CD4-positive, alpha-beta T cell treated with Interleukin-12 subunit alpha and Interleukin-12 subunit beta, for 1 hour (primary cell): ENCODE data around the gene SLC27A5.
"Not testable (repeated sequence)": the region's sequence is repeated elsewhere in the genome, so short reads cannot be mapped to it uniquely, and the experiment has no call there.

Source experiments
- DNase-seq: peaks from one replicate; pipeline ENCODE4 v3.0.0-alpha.2; 2020

SLC27A5 gene

DNA sequence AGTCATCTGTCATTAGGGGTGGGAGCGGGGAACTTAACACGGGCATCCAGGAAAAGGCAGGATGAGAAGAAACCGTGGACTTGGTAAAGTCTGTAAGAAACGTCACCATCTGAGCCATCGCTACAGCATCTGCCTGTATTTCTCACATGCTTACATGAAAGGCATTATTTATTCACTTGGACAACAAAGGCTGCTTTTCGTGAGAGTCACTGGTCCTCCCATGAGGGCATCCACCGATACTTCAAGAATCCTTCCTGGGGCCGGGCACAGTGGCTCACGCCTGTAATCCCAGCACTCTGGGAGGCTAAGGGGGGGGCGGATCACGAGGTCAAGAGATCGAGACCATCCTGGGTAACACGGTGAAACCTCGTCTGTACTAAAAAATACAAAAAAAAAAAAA lies 19.5 kb downstream of the SLC27A5 start:
- DNase-seq, result no peak

- DNase-seq, result no peak
Measured at GRCh38 chr19:58491393-58491792, 20.4 kb downstream of the SLC27A5 start.

DNA sequence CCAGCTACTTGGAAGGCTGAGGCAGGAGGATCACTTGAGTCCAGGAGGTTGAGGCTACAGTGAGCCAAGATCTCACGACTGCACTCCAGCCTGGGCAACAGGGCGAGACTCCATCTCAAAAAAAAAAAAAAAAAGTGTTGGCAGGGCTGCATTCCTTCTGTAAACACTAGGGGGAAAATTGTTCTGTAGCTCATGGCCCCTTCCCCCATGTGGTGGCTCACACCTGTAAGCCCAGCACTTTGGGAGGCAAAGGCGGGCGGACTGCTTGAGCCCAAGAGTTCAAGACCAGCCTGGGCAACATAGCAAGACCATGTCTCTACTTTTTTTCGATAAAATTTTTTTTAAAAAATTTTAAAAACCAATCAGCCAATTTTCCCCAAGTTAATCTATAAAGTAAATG lies 27.4 kb downstream of the SLC27A5 start:
- DNase-seq, result not testable (repeated sequence)

- no peak for DNase-seq
Measured at GRCh38 chr19:58483776-58484175, 28.0 kb downstream of the SLC27A5 start.

DNA sequence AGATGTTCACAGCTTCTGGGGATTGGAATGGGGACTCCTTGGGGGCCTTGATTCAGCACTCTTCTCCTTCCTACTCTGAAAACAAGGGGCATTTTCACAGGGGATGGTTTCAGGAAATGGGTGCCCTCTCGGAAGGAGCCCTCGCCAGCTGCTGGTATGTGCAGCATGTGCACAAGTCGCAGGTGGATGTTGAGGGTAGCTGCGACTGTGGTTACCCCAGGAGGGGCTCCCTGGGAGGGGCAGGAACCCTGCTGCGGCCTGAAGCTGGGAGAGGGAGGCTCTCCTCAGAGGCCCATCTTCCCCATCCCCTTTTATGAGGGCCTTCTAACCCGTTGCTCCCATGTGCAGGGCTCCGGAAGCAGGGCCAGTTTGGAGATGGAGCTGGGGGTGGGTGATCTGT lies 29.4 kb downstream of the SLC27A5 start:
- DNase-seq, result no peak

DNA sequence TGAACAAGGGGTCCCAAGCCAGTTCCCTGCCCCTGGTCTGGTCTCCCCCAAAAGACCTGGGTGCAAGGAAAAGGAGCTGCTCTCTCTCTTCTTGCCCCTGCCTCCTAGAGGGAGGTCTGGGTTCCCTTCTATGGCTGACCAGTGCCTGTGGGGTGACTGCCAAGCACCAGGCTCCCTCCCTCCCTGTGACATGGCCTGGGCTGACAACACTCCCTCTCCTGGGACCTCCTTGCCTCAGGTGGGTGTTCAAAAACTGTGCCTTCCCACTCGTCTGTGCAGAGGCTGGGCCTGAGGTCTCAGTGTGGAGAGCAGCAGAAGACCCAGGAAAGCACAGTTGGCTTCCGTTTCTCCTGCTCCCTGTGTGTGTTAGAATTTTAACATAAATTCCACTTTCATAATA lies 31.0 kb downstream of the SLC27A5 start:
- no peak for DNase-seq

DNA sequence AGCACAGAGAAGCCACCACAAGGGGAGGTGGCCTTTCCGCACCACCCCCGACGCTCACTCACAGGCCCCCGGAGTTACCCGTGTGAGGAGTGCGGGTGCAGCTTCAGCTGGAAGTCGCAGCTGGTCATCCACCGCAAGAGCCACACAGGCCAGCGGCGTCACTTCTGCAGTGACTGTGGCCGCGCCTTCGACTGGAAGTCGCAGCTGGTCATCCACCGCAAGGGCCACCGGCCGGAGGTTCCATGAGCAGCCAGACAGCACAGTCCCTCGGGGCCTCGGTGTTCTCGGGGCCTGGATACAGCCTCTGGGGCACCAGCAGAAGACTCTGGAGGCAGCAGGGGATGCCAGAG lies 31.3 kb downstream of the SLC27A5 start:
- no peak for DNase-seq

DNA sequence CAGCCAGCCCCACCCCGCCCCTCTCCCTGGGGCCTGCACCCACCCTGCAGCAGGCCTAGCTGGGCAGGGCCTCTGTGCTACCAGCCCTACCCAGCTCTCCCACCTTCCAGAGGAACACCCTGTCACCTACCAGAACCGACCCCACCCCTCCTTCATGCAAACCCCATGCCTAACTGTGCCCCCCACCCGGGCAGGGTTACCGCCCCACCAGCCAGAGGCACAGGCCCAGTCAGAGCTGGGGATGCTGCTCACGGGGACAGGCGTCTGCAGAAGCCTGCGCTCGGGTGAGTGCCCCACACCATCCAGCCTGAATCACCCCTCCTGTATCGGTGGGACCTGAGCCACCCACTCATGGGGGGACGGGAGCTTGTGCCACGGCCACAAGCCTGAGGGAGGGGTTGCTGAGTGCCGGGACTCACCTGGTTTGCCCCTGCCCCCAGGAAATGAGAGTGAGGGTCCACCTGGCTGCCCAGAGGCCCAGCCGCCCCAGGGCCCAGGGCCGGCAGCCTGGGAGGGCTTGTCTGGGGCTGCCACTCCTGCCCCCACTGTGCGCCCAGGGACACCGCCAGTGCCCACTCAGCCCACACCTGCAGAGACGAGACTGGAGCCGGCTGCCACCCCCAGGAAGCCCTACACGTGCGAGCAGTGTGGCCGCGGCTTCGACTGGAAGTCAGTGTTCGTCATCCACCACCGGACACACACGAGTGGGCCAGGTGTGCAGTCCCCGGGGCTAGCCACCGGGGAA lies 31.9 kb downstream of the SLC27A5 start:
- no peak for DNase-seq

- no peak for DNase-seq
Measured at GRCh38 chr19:58479303-58479702, 32.5 kb downstream of the SLC27A5 start.

DNA sequence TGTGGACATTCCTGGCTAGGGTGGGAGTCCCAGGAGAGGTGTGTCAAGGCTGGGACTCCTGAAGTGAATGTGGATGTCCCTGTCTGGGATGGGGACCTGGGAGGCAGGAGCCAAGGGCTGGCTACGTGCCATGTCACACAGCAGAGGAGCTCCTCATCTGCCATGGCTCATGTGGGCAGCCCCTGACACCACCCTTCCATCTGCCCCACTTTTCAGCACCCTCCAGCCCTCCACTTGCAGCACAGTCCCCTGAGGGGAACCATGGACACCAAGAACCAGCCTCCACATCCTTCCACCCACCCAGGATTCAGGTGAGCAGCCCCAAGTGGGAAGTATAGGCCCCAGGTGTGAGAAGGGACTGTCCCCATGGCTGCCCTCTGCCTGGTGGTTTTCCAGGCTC lies 33.9 kb downstream of the SLC27A5 start:
- no peak for DNase-seq

DNA sequence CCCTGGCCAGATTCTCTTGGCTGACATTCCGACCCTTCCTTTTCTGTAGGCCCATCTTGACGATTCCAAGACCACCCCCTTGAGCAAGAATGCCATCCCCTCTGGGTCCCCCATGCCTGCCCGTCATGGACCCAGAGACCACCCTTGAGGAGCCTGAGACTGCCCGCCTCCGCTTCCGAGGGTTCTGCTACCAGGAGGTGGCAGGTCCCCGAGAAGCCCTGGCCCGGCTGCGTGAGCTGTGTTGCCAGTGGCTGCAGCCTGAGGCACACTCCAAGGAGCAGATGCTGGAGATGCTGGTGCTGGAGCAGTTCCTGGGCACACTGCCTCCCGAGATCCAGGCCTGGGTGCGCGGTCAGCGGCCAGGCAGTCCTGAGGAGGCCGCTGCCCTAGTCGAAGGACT lies 34.7 kb downstream of the SLC27A5 start:
- no peak for DNase-seq

- no peak for DNase-seq
Measured at GRCh38 chr19:58476498-58477015, 35.2 kb downstream of the SLC27A5 start.

- peak; percentile 96 for DNase-seq
Measured at GRCh38 chr19:58475714-58476497, 35.9 kb downstream of the SLC27A5 start, which contains the start of gene ZNF446. TSS of gene ZNF446 (plus strand) at chr19:58476352. CDS start at chr19:58477219, 867 bp downstream.

- DNase-seq, result no peak
Measured at GRCh38 chr19:58474997-58475713, 36.6 kb downstream of the SLC27A5 start.

DNA sequence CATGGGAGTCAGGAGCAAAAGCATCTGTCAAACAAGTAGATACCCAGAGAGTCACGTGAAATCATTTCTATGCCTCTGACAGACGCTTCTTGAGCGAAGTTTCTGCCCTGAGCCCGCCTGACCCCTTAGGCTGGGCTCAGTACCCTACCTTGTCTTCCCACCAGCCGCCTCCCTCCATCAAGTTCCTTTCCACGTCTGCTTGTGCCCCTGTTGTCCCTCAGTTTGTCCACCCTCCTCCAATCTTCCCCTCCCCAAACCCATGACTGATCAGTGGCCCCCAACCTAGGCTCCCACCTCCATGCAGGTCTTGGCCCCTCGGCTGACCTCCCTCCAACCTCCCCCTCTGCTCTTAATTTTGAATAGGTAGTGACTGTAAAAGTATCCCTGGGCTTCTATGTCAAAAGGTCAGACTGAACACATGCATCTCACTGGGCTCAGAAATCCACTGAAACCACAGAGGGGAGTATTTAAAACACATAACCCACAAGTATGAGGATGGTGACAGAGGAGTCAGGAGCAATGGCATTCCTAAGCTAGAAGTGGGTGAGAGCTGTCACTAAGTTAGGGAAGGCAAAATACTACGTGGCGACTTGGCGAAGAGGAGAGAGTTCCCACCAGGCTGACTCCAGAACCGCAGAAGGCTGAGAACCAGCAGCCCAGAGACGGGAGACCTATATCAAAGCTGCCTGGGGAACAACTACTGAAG lies 37.3 kb downstream of the SLC27A5 start:
- no peak for DNase-seq

DNA sequence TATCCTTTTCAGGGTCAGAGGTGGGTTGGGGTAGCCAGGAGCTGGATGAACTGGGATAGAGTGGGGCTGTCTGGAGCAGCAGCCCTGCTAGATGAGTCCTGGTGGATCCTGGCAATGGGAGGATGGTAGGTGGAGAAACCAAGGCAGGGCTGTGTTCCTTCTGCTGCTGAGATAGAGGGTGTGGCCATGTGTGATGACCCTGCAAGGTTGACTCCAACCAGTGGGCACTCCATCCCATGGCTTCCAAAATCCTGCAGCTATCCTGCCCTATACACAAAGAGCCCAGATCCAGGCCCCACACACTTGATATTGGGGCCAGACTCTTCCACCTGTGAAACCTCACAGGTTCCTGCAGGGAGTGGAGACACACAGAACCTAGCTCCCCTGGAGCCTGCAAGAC lies 38.0 kb downstream of the SLC27A5 start:
- DNase-seq, result no peak

DNA sequence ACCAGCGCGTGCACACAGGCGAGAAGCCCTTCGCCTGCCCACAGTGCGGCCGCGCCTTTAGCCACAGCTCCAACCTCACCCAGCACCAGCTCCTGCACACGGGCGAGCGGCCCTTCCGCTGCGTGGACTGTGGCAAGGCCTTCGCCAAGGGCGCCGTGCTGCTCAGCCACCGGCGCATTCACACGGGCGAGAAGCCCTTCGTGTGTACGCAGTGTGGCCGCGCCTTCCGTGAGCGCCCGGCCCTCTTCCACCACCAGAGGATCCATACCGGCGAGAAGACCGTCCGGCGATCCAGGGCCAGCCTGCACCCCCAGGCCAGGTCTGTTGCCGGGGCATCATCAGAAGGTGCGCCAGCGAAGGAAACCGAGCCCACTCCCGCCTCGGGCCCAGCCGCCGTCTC lies 40.1 kb downstream of the SLC27A5 start:
- no peak for DNase-seq

- DNase-seq, result not testable (repeated sequence)
Measured at GRCh38 chr19:58470837-58471543, 40.8 kb downstream of the SLC27A5 start.

DNA sequence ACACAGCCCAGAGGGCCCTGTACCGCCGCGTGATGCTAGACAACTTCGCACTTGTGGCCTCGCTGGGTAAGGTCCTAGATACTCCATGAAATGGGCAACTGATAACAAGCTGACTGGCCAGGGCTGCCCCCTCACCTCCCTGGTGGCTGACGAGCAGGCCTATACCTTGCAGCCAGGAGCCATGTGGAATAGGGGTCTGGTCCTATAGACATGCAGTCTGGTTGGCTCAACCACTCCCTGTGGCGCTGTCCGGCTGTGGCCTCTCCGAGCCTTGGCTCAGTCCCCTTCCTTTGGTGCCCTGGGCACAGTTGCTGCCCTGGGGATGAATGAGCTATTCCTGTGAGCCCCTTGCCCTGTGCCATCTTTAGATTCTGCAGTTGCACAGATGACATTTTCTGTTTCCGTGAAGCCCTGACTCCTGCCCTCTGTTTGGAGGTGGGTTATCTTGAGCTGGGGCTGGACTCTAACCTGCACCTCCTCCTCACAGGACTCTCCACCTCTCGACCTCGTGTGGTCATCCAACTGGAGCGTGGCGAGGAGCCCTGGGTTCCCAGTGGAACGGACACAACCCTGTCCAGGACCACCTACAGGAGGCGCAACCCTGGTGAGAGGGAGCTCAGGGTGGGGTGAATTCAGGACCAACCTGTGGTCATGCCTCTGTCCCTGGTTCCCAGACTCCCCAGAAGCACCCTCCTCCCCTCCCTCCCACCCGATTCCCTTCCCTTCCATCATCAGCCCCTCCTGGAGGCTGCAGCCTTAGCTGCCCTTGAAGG lies 42.4 kb downstream of the SLC27A5 start:
- DNase-seq, result no peak

GRCh38 chr19:58468216-58468839 lies 43.5 kb downstream of the SLC27A5 start:
- DNase-seq, result no peak
